ENCODE measurements around the gene SEPTIN5. TPM values are rescaled to one million over a fixed set of nuclear protein-coding genes. Genes with fewer than 3 reads are reported as not detected.

Gene SEPTIN5
- total and polyA plus RNA-seq, 9 of the 15 experiments (the other 6 are each of a cell fraction or from before 2014, with no cell fraction given): 0.03 to 195 (median 119) TPM

GRCh38 chr22:19691721-19692341, 22.5 kb upstream of the SEPTIN5 start (continued):
- TF ChIP-seq MGA (IDR thresholded peaks at IDR 0.05) (peak; percentile 67; the same call in 1 of the 2 replicates), STAT6 (CRISPR knock-in tag; IDR thresholded peaks at IDR 0.05) (peak; percentile 85; the same call in 1 of the 2 replicates), MAX (CRISPR knock-in tag; IDR thresholded peaks at IDR 0.05) (no peak), ARID1B (IDR thresholded peaks at IDR 0.05) (peak; percentile 37; the same call in 1 of the 2 replicates), EGR1 (conservative IDR thresholded peaks at IDR 0.05) (no peak), XRCC5 (IDR thresholded peaks at IDR 0.05; ENCODE audit: low read depth, low read length) (peak; percentile 81), SMARCC2 (IDR thresholded peaks at IDR 0.05; ENCODE audit: low read depth) (peak; percentile 25; the same call in 1 of the 2 replicates), CTBP1 (IDR thresholded peaks at IDR 0.05; ENCODE audit: borderline replicate concordance) (peak; percentile 98), ZBTB33 (CRISPR knock-in tag; IDR thresholded peaks at IDR 0.05) (no peak), TCF7 (IDR thresholded peaks at IDR 0.05; ENCODE audit: borderline replicate concordance) (0 out of 2 replicates have a peak, but pooled peaks have one; percentile 5)
